ENCODE measurements around the gene LRMDA.

The LRMDA gene

DNA sequence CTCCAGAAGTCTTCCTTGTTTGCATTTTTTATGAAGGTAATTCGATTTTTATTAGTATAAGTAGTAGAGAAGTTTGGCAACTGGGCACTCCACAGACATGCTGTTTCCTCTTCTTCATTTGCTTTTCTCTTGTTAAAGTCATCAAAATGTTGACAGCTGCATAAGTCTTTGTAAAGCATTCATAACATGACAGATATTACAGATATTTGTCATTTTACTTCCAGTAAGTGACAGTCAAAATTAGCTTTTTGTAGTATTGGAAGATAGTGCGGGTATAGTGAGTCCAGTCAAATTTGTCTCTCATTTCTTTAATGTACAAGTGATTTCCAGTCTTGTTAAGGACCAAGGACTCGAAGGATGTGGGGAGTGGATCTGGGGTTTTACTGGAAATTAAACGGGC is 247.1 kb downstream of the LRMDA start:
- TF ChIP-seq, protein P1, sequence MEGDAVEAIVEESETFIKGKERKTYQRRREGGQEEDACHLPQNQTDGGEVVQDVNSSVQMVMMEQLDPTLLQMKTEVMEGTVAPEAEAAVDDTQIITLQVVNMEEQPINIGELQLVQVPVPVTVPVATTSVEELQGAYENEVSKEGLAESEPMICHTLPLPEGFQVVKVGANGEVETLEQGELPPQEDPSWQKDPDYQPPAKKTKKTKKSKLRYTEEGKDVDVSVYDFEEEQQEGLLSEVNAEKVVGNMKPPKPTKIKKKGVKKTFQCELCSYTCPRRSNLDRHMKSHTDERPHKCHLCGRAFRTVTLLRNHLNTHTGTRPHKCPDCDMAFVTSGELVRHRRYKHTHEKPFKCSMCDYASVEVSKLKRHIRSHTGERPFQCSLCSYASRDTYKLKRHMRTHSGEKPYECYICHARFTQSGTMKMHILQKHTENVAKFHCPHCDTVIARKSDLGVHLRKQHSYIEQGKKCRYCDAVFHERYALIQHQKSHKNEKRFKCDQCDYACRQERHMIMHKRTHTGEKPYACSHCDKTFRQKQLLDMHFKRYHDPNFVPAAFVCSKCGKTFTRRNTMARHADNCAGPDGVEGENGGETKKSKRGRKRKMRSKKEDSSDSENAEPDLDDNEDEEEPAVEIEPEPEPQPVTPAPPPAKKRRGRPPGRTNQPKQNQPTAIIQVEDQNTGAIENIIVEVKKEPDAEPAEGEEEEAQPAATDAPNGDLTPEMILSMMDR (conservative IDR thresholded peaks at IDR 0.05; ENCODE audit: low read length), result no peak
- no peak for TF ChIP-seq EZH2phosphoT487 (IDR thresholded peaks at IDR 0.05; ENCODE audit: borderline replicate concordance)
- no peaks in the 10 kb centered on the region for H3K79me2 ChIP-seq (ENCODE audit: insufficient read depth, low read length)
- no peaks in the 10 kb centered on the region for H3F3A ChIP-seq (ENCODE audit: low read depth)
- H3K27me3 ChIP-seq (ENCODE audit: insufficient read depth, low read length, poor library complexity, severe bottlenecking), result no peaks in the 10 kb centered on the region
- no peaks in the 10 kb centered on the region for H3K9me2 ChIP-seq (replicated peaks; ENCODE audit: low read depth, low read length)
- H3K9me3 ChIP-seq (ENCODE audit: insufficient read depth, low read depth, low read length), result no peaks in the 10 kb centered on the region
- no peak overlapping the region for H3K9ac ChIP-seq (ENCODE audit: low read depth, low read length, poor library complexity, severe bottlenecking)
- no peaks in the 10 kb centered on the region for H4K20me1 ChIP-seq (ENCODE audit: insufficient read depth, low read length, poor library complexity, severe bottlenecking)
- H3K4me1 ChIP-seq (ENCODE audit: insufficient read depth, low read length, poor library complexity, severe bottlenecking), result no peaks in the 10 kb centered on the region
- H2AFZ ChIP-seq (ENCODE audit: low read length), result no peak overlapping the region
- no peak overlapping the region for H3K4me2 ChIP-seq (ENCODE audit: low read depth, low read length, poor library complexity, severe bottlenecking)
- no peaks in the 10 kb centered on the region for H3K36me3 ChIP-seq (ENCODE audit: insufficient read depth, low read length)
- no peak overlapping the region for H3K4me3 ChIP-seq (ENCODE audit: low read length, poor library complexity, severe bottlenecking)

DNA sequence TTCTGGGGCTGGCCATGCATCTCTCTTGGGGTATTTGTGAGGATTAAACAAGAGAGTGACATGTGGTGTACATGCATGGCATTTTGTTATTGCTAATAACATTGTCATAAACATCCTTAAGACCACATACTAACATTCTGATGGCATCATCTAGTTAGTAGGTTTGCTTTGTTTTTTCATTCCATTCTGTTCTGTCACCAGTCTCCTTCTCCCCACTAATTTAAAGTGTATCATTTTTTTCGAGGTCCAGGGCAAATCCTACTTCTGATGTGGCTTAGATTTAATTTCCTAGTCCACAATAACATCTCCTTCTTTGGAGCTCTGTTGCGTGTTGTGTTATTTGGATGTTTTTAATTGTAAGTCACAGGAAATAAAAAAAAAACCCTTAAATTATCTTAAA is 248.1 kb downstream of the LRMDA start:
- H3K4me3 ChIP-seq (ENCODE audit: low read length, poor library complexity, severe bottlenecking), result no peak overlapping the region
- H3K9ac ChIP-seq (ENCODE audit: low read depth, low read length, poor library complexity, severe bottlenecking), result no peak overlapping the region
- H3F3A ChIP-seq (ENCODE audit: low read depth), result no peaks in the 10 kb centered on the region
- H4K20me1 ChIP-seq (ENCODE audit: insufficient read depth, low read length, poor library complexity, severe bottlenecking), result no peaks in the 10 kb centered on the region
- TF ChIP-seq EZH2phosphoT487 (IDR thresholded peaks at IDR 0.05; ENCODE audit: borderline replicate concordance), result no peak
- TF ChIP-seq, protein P1 (conservative IDR thresholded peaks at IDR 0.05; ENCODE audit: low read length), result no peak
- H3K4me2 ChIP-seq (ENCODE audit: low read depth, low read length, poor library complexity, severe bottlenecking), result no peak overlapping the region
- H3K36me3 ChIP-seq (ENCODE audit: insufficient read depth, low read length), result no peaks in the 10 kb centered on the region
- H2AFZ ChIP-seq (ENCODE audit: low read length), result no peak overlapping the region
- no peaks in the 10 kb centered on the region for H3K4me1 ChIP-seq (ENCODE audit: insufficient read depth, low read length, poor library complexity, severe bottlenecking)
- no peaks in the 10 kb centered on the region for H3K9me2 ChIP-seq (replicated peaks; ENCODE audit: low read depth, low read length)
- H3K79me2 ChIP-seq (ENCODE audit: insufficient read depth, low read length), result no peaks in the 10 kb centered on the region
- H3K9me3 ChIP-seq (ENCODE audit: insufficient read depth, low read depth, low read length), result no peaks in the 10 kb centered on the region
- H3K27me3 ChIP-seq (ENCODE audit: insufficient read depth, low read length, poor library complexity, severe bottlenecking), result no peaks in the 10 kb centered on the region

DNA sequence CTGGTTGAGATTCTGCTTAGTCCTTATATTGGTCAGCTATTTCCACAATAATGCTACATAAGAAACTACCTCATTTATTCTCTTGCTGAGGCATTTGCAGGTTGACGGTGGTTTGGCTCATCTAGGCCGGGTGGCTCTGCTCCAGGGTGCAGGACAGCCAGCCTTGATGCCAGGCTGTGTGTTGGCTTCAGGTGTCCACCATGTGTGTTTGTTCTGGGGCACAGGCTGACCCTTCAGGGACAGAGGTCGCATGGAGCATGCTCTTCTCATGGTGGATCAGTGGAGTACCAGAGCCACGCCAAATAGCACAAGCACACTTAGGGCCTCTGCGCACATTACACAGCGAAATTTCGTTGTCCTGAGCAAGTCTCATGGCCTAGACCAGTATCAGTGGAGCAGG is 249.9 kb downstream of the LRMDA start:
- H3K79me2 ChIP-seq (ENCODE audit: insufficient read depth, low read length), result no peaks in the 10 kb centered on the region
- H3K9ac ChIP-seq (ENCODE audit: low read depth, low read length, poor library complexity, severe bottlenecking), result no peak overlapping the region
- TF ChIP-seq, protein P1 (conservative IDR thresholded peaks at IDR 0.05; ENCODE audit: low read length), result no peak
- no peak for TF ChIP-seq EZH2phosphoT487 (IDR thresholded peaks at IDR 0.05; ENCODE audit: borderline replicate concordance)
- no peak overlapping the region for H3K4me3 ChIP-seq (ENCODE audit: low read length, poor library complexity, severe bottlenecking)
- no peak overlapping the region for H3K4me2 ChIP-seq (ENCODE audit: low read depth, low read length, poor library complexity, severe bottlenecking)
- no peaks in the 10 kb centered on the region for H3K27me3 ChIP-seq (ENCODE audit: insufficient read depth, low read length, poor library complexity, severe bottlenecking)
- no peaks in the 10 kb centered on the region for H3K36me3 ChIP-seq (ENCODE audit: insufficient read depth, low read length)
- H2AFZ ChIP-seq (ENCODE audit: low read length), result no peak overlapping the region
- H3K4me1 ChIP-seq (ENCODE audit: insufficient read depth, low read length, poor library complexity, severe bottlenecking), result no peaks in the 10 kb centered on the region
- no peaks in the 10 kb centered on the region for H3F3A ChIP-seq (ENCODE audit: low read depth)
- H4K20me1 ChIP-seq (ENCODE audit: insufficient read depth, low read length, poor library complexity, severe bottlenecking), result no peaks in the 10 kb centered on the region
- no peaks in the 10 kb centered on the region for H3K9me2 ChIP-seq (replicated peaks; ENCODE audit: low read depth, low read length)
- no peaks in the 10 kb centered on the region for H3K9me3 ChIP-seq (ENCODE audit: insufficient read depth, low read depth, low read length)

All from Loucy (cell line).